Measurements from ENCODE around the gene FGF18.
"Not testable (repeated sequence)": the region's sequence is repeated elsewhere in the genome, so short reads cannot be mapped to it uniquely, and the experiment has no call there.

FGF18 gene

GRCh38 chr5:171476701-171477100, 57.3 kb downstream of the FGF18 start:
- no peak for DNase-seq

- DNase-seq, result no peak
Measured at GRCh38 chr5:171477101-171477500, 57.7 kb downstream of the FGF18 start.

- no peak for DNase-seq
Measured at GRCh38 chr5:171477666-171478065, 58.2 kb downstream of the FGF18 start.

GRCh38 chr5:171478946-171479775, 59.7 kb downstream of the FGF18 start:
- DNase-seq, result no peak

GRCh38 chr5:171479776-171480125, 60.3 kb downstream of the FGF18 start:
- no peak for DNase-seq

- no peak for DNase-seq
Measured at GRCh38 chr5:171480239-171480638, 60.8 kb downstream of the FGF18 start.

- no peak for DNase-seq
Measured at GRCh38 chr5:171481571-171482433, 62.4 kb downstream of the FGF18 start.

GRCh38 chr5:171482434-171482730, 62.9 kb downstream of the FGF18 start:
- no peak for DNase-seq

GRCh38 chr5:171483551-171484135, 64.2 kb downstream of the FGF18 start:
- no peak for DNase-seq

- peak; percentile 18 for DNase-seq
Measured at GRCh38 chr5:171484460-171484899, 65.0 kb downstream of the FGF18 start.

- no peak for DNase-seq
Measured at GRCh38 chr5:171485668-171486067, 66.2 kb downstream of the FGF18 start.

- no peak for DNase-seq
Measured at GRCh38 chr5:171486613-171487012, 67.2 kb downstream of the FGF18 start.

- DNase-seq, result no peak
Measured at GRCh38 chr5:171488876-171489275, 69.4 kb downstream of the FGF18 start.

GRCh38 chr5:171492781-171493180, 73.3 kb downstream of the FGF18 start:
- no peak for DNase-seq

GRCh38 chr5:171493646-171494393, 74.4 kb downstream of the FGF18 start:
- DNase-seq, result no peak

GRCh38 chr5:171494452-171495121, 75.1 kb downstream of the FGF18 start:
- no peak for DNase-seq

GRCh38 chr5:171495122-171495700, 75.8 kb downstream of the FGF18 start:
- no peak for DNase-seq

- DNase-seq, result no peak
Measured at GRCh38 chr5:171496456-171496855, 77.0 kb downstream of the FGF18 start.

GRCh38 chr5:171497494-171497893, 78.0 kb downstream of the FGF18 start:
- DNase-seq, result not testable (repeated sequence)

GRCh38 chr5:171498166-171498565, 78.7 kb downstream of the FGF18 start:
- DNase-seq, result no peak

GRCh38 chr5:171499611-171500010, 80.2 kb downstream of the FGF18 start:
- DNase-seq, result no peak

- DNase-seq, result no peak
Measured at GRCh38 chr5:171505473-171506043, 86.1 kb downstream of the FGF18 start.
